Lower leg skin (tissue), 4 donors: ENCODE measurements around the gene TRAF3. TPM values are rescaled to one million over a fixed set of nuclear protein-coding genes. Genes with fewer than 3 reads are reported as not detected.

Source experiments
- DNase-seq, 2 donors: peaks; one replicate each; pipeline ENCODE4 v3.0.0-alpha.2; 2019; ENCODE audit warnings: low spot score in 2 of 2
- H3K4me3 ChIP-seq: fragments of 200-600 bp; sonication (generic); 2 replicates; pipeline ENCODE4 v1.5.1; 2017; ENCODE audit warnings: mild to moderate bottlenecking, low read depth; ENCODE audit not compliant: poor library complexity, severe bottlenecking
- CTCF ChIP-seq, 3 donors: fragments of 450-650 bp; IDR thresholded peaks; one replicate each; pipeline ENCODE4 v1.5.1; 2016; ENCODE audit warnings: antibody characterized with exemption in 3 of 3, mild to moderate bottlenecking in 3 of 3, moderate library complexity in 2 of 3
- POLR2A ChIP-seq, 2 donors: fragments of 450-650 bp; IDR thresholded peaks; one replicate each; pipeline ENCODE4 v1.6.1; 2016 to 2017; ENCODE audit warnings: antibody characterized with exemption in 2 of 2, mild to moderate bottlenecking in 1 of 2, moderate library complexity in 1 of 2
- WGBS, 2 donors: methylation state at CpG; one replicate each; pipeline ENCODE4 v1.1.5; 2018; 5-methylcytosine and 5-hydroxymethylcytosine counted together
- intact Hi-C: fragments of 100-400 bp; cut with DNase I; formaldehyde crosslinking; loops from one replicate; pipeline ENCODE4 v1.15.0; 2023; ENCODE audit warnings: low total_unique reads
- total RNA-seq, 4 donors: library from RNA; depleted of rRNA; stranded (reverse); fragments of >200 nt; gene quantifications; one replicate each; pipeline ENCODE4 v1.1.0, GENCODE V29; 2016

TRAF3 gene
- total RNA-seq, result 10 to 100 TPM in 3 of 4 donors, 1 to 10 TPM in 1; 3.0 to 14.4 (median 12.1) TPM

GRCh38 chr14:102776761-102777710 is at the start of gene TRAF3:
TRAF3 (plus strand) TSS chr14:102777449; CDS start chr14:102870202, 92,753 bp downstream.
- intact Hi-C loops, result no loop called here

GRCh38 chr14:102728501-102728900 is 48.7 kb upstream of the TRAF3 start:
- H3K4me3 ChIP-seq, result no peak overlapping the region
- 90 to 94% methylated on average over 6 of the region's 6 CpGs for WGBS, 2 donors
- peak in 1 of 2 donors; percentile 26 for DNase-seq
- intact Hi-C loops, result no loop called here
- TF ChIP-seq POLR2A (IDR thresholded peaks at IDR 0.05), result no peak
- TF ChIP-seq CTCF (IDR thresholded peaks at IDR 0.05), result no peak

More at GRCh38 chr14:102776761-102777710, at the start of gene TRAF3:
- DNase-seq, result no peak
- peak within 1 kb of the TSS; percentile 81 for H3K4me3 ChIP-seq
- TF ChIP-seq POLR2A (IDR thresholded peaks at IDR 0.05) (no peak), CTCF (IDR thresholded peaks at IDR 0.05) (no peak)
- WGBS, 2 donors, result 34 to 38% methylated on average over 32 to 56 of the region's 163 CpGs

- intact Hi-C loops, result no loop called here
- TF ChIP-seq POLR2A (IDR thresholded peaks at IDR 0.05), result no peak
- no peak for TF ChIP-seq CTCF (IDR thresholded peaks at IDR 0.05)
- DNase-seq, result no peak
- H3K4me3 ChIP-seq, result no peak overlapping the region
- 75 to 78% methylated on average over 6 of the region's 6 CpGs for WGBS, 2 donors
Observed at GRCh38 chr14:102729268-102729667, 48.0 kb upstream of the TRAF3 start.

GRCh38 chr14:102729825-102730224 is 47.4 kb upstream of the TRAF3 start:
- 93% methylated on average over 8 of the region's 8 CpGs for WGBS, 2 donors
- DNase-seq, result no peak
- no peak overlapping the region for H3K4me3 ChIP-seq
- intact Hi-C loops, result no loop called here
- no peak for TF ChIP-seq POLR2A (IDR thresholded peaks at IDR 0.05)
- no peak for TF ChIP-seq CTCF (IDR thresholded peaks at IDR 0.05)

- WGBS, 2 donors, result 95 to 98% methylated on average over 15 of the region's 15 CpGs
- H3K4me3 ChIP-seq, result no peak overlapping the region
- intact Hi-C loops, result no loop called here
- DNase-seq, result peak in 1 of 2 donors; percentile 70
- TF ChIP-seq POLR2A (IDR thresholded peaks at IDR 0.05) (no peak), CTCF (IDR thresholded peaks at IDR 0.05) (no peak)
Observed at GRCh38 chr14:102731101-102731870, 46.0 kb upstream of the TRAF3 start.
